ENCODE data around the gene S100A1.
A peak's percentile ranks its signal among the peaks of the same experiment; 100 is the strongest.
"Not testable (repeated sequence)": the region's sequence is repeated elsewhere in the genome, so short reads cannot be mapped to it uniquely, and the experiment has no call there.

The S100A1 gene

GRCh38 chr1:153658400-153659174 lies 30.4 kb downstream of the S100A1 start, which contains the start of gene SNAPIN:
TSS of gene SNAPIN (plus strand) at chr1:153658703. CDS start at chr1:153658744, 41 bp downstream.
- peak; percentile 79 for DNase-seq (ENCODE audit: low read depth)

DNA sequence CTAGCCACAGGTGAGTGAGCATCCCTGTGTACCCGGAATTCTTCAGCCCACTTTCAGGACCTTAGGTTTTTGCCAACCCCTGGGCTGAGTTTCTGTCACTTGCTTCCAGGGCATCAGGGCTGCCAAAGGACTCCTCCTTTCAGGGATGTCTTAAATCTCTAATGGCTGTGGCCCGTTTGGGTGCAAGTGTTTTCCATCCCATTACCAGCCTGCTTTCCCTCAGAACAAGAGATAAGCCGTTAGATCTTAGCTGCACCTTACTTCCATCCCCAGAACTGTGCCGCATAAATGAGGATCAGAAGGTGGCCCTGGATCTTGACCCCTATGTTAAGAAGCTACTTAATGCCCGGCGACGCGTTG lies 30.9 kb downstream of the S100A1 start:
- DNase-seq (ENCODE audit: low read depth) = no peak

DNA sequence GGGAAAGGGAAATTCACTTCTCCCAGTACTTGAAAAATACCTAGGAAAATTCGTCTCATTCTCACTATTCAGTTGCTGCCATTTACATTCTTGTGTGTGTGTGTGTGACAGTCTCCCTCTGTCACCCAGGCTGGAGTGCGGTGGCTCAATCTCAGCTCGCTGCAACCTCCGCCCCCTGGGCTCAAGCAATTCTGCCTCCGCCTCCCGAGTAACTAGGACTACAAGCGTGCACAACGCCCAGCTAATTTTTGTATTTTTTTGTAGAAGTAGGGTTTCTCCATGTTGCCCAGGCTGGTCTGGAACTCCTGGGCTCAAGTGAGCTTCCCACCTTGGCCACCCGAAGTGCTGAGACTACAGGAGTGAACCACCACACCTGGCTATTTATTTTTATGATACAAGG lies 31.4 kb downstream of the S100A1 start:
- DNase-seq (ENCODE audit: low read depth) = no peak

DNA sequence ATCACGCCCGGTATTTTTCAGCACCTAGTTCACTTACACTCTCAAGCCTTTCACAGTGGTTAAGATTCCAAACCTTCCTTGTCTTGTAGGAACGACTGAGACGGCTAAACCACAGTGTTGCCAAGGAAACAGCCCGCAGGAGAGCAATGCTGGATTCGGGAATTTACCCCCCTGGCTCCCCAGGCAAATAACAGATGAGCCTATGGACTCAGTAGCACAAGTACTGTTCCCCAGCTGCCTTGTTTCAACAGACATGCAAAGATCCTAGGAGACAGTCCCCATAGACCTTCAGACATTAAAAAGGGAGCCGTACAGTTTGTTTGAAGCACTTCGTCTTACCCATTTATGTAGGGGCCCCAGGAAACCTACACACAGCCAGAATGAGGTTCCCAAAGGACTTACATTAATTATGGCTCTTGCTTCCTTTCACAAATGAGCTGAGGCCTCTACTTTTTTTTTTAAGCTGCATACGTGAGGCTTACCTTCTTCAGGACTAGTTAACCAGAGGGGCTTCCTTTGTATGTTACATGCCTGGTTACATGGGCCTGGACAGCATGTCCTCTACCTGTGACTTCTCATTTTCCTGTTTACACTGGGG lies 33.0 kb downstream of the S100A1 start:
- no peak for DNase-seq (ENCODE audit: low read depth)

DNA sequence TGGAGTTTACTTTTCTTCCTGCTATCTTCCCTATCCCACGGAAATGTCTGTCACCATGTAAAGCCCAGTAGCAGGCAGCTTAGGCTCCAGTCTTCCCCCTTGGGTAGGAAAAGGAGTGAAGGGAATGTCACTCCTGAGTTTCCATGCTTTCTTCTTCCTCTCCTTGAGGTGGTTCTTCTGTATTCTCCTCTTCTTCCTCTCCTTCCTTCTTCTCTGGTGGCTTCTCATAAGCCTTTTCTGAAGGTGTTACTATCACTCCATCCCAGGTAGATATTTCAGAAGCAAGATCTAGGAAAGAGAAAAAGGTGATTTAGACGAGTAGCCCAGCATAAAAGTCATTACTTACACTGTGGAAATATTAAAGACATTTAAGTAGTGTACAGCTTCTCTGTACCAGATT lies 34.0 kb downstream of the S100A1 start:
- no peak for DNase-seq (ENCODE audit: low read depth)

- DNase-seq (ENCODE audit: low read depth) = no peak
Measured at GRCh38 chr1:153663211-153663610, 35.0 kb downstream of the S100A1 start.

- DNase-seq (ENCODE audit: low read depth) = no peak
Measured at GRCh38 chr1:153667439-153667838, 39.2 kb downstream of the S100A1 start.

- DNase-seq (ENCODE audit: low read depth) = not testable (repeated sequence)
Measured at GRCh38 chr1:153668672-153669071, 40.4 kb downstream of the S100A1 start.

GRCh38 chr1:153669606-153670005 lies 41.4 kb downstream of the S100A1 start:
- DNase-seq (ENCODE audit: low read depth) = no peak

DNA sequence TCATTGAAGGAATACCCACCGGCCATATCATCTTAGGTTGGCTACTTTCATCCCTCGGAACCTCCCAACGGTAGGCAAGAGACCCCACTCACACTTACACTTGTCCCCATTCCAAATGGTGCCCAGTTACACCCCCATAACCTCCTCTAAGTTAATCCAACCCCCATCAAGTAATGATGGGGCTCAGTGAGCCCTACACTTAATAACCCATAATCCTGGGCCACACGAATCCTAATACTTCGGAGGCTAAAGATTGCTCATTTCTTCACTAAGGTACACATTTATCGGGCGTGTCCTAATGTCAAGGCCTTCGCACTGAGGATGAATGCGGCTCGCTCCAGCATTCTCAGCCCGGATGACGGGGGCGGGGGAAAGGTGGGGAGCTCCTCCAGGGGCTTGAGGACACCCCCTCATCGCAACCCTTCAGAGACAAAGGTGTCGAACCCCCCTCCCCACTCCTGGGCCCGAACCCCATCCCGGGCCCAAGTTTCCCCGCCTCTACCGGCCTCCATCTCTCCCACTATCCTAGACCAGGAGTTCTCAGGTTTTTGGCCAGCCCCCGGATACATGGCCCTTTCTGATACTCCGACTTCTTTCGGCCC lies 42.1 kb downstream of the S100A1 start:
- no peak for DNase-seq (ENCODE audit: low read depth)

DNA sequence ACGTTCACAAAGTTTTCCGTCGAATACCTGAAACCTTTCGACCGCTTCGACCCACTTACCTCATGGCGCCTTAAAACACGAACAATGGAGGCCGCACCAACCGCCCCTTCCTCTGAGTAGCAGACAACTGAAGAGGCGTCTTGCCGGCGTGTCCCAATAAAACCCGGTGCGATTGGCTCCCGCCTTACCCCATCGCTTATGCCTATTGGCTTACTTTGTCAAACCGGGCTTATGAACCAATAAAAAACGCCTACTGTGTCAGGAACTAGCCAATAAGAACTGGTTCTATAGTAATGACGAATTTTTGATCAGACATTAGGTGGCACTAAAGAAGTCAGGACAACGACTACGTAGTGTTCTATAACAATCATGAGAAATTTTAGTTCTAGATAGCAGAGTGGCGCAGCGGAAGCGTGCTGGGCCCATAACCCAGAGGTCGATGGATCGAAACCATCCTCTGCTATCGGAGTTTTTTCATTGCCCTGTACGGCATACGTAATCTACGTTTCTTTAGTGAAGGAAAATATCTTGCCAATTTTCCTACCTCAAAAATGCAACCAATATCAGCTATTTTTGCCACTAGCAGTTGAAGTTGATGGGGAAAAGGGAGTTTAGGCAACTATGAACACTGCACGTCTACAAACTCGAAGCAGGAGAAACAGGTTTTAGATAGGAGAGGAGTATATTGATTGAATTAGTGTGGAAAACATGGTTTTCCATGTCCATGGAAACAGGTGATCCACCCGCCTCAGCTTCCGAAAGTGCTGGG lies 42.8 kb downstream of the S100A1 start, which contains the start of gene ILF2:
Gene ILF2 (minus strand): TSS at position 135 of the 769 bp plus-strand sequence. CDS start 71 bp downstream, at position 64.
- peak; percentile 91 for DNase-seq (ENCODE audit: low read depth)

DNA sequence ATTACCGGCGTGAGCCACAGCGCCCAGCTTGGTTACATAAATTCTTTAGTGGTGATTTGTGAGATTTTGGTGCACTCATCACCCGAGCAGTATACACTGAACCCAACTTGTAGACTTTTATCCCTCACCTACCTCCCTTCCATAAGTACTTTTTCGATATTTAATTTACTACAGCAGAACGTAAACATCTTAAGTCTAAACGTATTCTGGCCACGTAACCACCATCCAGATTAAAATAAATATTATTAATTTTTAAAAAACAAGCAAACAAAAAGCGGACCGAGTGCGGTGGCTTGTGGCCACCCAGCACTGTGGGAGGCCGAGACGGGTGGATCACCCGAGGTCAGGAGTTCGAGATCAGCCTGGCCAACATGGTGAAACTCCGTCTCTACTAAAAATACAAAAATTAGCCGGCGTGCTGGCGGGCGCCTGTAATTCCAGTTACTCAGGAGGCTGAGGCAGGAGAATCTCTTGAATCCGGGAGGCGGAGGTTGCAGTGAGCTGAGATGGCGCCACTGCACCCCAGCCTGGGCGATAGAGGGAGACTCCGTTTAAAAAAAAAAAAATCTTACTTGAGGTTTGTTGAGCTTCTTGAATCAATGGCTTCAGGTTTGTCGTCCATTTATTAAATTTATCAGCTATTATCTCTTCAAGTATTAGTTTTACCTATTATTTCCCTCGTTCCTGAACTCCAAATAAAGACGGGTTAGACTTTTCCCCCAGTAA lies 43.6 kb downstream of the S100A1 start:
- DNase-seq (ENCODE audit: low read depth) = not testable (repeated sequence)

GRCh38 chr1:153673511-153673910 lies 45.3 kb downstream of the S100A1 start:
- no peak for DNase-seq (ENCODE audit: low read depth)

DNA sequence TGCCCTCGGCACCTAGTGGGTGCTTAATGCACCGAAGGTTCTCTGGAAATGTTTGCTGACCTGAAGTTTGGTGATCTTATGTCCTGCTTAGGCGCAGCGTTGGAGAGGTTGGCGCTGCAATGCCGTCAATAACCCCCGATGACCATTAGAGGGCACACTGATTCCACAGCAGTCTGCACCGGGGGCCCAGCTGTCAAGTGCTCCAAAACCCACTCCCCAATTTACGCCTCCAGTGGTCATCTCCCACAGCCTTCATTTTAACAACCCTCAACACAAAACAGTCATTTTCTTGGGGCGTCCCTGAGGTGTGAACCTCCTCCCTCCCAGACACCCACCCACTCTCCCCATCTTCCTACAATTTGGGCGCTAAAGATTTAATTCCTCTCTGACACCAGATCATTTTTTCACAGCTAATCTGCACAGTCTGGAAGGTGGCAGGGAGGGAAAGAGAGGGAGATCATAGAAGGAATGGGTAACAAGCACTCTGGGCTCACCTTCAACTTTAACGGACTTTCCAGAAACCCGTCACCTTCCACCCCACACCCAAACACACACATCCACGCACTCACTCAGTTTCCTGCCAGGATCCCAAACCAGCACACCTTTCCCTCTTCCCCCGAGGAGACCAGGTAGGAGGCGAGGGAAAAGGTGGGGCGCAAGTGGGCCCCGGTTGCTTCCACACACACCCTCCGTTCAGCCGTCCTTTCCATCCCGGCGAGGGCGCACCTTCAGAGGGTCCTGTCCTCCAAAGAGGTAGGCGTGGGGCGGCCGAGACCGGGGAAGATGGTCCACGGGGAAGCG lies 49.7 kb downstream of the S100A1 start:
- DNase-seq (ENCODE audit: low read depth) = peak; percentile 26

DNA sequence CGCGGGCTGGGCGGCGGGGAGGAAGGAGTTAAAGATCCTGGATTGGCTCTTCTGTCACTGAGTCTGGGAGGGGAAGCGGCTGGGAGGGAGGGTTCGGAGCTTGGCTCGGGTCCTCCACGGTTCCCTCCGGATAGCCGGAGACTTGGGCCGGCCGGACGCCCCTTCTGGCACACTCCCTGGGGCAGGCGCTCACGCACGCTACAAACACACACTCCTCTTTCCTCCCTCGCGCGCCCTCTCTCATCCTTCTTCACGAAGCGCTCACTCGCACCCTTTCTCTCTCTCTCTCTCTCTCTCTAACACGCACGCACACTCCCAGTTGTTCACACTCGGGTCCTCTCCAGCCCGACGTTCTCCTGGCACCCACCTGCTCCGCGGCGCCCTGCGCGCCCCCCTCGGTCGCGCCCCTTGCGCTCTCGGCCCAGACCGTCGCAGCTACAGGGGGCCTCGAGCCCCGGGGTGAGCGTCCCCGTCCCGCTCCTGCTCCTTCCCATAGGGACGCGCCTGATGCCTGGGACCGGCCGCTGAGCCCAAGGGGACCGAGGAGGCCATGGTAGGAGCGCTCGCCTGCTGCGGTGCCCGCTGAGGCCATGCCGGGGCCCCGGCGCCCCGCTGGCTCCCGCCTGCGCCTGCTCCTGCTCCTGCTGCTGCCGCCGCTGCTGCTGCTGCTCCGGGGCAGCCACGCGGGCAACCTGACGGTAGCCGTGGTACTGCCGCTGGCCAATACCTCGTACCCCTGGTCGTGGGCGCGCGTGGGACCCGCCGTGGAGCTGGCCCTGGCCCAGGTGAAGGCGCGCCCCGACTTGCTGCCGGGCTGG lies 50.5 kb downstream of the S100A1 start, which contains the start of gene NPR1:
Gene NPR1 (plus strand): TSS at position 170 of the 818 bp plus-strand sequence. CDS start 421 bp downstream, at position 591.
- DNase-seq (ENCODE audit: low read depth) = no peak

GRCh38 chr1:153679337-153680119 lies 51.3 kb downstream of the S100A1 start:
- DNase-seq (ENCODE audit: low read depth) = no peak

GRCh38 chr1:153680120-153680403 lies 51.8 kb downstream of the S100A1 start:
- DNase-seq (ENCODE audit: low read depth) = no peak
